Superior temporal gyrus (tissue), 1 donor: ENCODE results near the gene MAPK12.
A peak's percentile ranks its signal among the peaks of the same experiment; 100 is the strongest.

Source experiments
- DNase-seq: peaks from one replicate; pipeline ENCODE4 v3.0.0-alpha.2; 2016; ENCODE audit errors: extremely low spot score

Gene MAPK12

DNA sequence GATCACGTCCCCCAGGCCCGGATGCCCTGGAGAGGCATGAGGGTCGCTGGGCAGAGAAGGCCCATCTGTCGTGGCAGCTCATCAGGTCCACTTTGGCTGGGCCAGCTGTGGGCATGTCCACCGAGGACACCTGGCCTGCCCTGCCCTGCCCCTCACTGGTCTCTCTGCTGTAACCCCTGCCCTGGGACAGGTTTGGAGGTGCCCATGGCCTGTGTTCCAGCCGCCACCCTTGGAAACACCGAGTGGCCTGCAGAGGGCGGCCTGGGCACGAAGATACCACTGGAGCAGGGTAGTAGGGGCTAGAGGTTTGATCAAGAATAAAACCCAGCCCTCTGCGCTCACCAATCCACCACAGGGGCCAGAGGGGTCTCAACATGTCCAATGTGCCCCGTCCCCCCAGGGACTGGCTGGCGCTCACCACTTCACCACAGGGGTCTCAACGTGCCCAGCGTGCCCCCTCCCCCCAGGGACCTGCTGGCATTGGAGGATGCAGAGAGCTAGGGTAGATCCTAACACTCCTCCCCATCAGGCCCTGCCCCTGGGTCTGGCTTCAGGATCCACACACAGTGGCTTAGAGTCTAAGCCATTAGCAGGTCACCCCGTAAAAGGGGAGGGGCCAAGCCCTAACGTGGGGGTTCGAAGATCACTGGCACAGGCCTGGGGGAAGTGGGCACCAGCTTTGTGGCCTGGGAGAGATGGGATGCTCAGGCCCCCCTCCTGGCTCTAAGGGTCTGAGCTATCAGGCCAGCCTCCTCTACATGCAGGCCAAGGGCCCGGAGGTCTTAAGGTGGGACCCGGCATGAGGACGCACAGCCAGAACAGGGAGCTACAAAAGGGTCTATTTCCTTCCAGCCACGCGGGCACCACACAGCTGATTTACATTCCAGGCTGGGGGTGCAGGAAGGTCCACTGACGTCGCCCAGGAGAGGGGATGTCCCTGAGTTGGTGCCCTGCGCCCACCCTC is 9.1 kb downstream of the MAPK12 start:
- no peak for DNase-seq

DNA sequence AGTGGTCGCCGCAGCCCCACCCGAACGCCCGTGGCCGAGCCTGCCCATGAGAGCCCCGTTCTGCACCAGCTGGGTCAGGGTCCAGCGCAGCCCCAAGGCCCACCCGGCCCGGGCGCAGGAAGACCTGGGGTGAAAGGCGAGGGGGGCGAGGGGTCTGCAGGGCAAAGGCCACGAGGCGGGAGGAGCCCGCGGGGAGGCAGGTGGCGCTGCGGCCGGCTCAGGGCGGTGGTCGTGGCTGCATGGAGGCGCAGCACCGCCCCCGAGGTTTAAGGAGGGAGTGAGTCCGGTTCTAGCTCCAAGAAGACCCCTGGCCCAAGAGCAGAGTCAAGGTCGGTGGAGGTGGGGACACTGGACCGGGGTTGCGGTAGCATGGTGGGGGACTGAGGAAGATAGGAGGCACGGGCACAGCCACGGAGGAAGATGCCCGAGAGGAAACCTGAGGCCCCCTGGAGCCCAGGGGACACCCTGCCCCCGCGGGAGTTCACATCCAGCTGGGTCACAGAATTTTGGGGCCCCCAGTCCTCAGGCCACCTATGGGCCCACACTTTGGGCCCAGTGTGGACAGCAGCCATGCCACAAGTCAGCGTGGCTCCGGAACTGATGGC is 9.9 kb downstream of the MAPK12 start:
- DNase-seq, result no peak

DNA sequence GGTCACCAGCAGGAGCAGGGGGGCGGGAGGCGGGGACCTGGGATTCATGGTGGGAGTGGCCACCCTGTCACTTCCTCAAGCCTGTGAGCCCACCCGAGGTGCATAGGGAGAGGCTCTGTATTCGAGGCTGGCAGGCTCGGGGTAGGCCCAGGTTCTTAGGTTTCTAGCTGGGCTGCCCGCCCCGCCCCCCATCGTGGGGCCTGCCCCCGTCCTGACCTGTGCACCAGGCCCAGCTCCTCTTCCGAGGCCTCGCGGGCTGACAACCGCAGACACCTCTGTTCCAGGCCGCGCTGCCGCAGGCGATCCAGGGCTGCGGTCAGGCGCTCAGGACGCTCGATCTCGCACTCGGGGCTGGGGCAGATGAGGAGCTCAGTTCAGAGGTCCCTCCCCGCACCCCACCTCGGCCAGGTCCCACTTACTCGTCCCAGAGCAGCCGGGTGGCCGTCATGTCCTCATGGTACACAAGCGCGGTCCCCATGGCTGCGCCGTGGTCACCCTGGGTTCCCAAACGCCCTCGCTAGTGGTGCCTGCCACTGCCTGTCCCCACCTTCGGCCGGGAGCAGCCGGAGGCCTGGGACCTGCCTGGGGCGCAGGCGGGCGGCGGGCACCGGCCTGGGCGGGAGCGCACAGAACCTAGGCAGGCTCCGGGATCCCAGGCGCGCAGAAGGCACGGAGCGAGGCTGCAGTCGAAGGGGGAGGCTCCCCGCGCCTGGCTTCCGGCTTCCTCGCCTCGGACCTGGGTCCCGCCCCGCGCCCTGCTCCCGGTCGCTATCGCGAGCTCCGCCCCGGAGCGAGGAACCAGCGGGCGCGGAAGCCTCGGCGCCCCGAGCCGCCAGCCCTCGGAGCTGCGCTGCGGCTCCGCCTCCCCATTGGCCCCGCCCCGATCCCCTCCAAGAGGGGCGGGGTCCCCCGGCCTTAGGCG is 10.7 kb downstream of the MAPK12 start, which contains the start of gene HDAC10:
Gene HDAC10 (minus strand): TSS at position 711 of the 922 bp plus-strand sequence. CDS start 233 bp downstream, at position 478.
- no peak for DNase-seq

DNA sequence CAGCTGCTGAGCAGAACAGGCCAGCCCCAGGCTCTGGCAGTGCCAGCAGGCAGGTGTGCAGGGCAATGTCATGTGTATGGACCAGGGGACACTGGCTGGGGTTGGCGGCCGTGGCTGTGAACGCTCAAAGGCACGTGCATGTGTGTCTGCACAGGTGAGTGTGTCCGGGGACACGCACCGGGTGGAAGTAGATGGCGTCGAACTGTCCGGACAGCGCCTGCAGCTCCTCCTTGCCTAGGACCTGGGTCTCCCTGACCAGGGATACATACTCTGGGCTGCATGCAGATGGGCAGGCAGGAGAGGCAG is 11.3 kb downstream of the MAPK12 start:
- no peak for DNase-seq

DNA sequence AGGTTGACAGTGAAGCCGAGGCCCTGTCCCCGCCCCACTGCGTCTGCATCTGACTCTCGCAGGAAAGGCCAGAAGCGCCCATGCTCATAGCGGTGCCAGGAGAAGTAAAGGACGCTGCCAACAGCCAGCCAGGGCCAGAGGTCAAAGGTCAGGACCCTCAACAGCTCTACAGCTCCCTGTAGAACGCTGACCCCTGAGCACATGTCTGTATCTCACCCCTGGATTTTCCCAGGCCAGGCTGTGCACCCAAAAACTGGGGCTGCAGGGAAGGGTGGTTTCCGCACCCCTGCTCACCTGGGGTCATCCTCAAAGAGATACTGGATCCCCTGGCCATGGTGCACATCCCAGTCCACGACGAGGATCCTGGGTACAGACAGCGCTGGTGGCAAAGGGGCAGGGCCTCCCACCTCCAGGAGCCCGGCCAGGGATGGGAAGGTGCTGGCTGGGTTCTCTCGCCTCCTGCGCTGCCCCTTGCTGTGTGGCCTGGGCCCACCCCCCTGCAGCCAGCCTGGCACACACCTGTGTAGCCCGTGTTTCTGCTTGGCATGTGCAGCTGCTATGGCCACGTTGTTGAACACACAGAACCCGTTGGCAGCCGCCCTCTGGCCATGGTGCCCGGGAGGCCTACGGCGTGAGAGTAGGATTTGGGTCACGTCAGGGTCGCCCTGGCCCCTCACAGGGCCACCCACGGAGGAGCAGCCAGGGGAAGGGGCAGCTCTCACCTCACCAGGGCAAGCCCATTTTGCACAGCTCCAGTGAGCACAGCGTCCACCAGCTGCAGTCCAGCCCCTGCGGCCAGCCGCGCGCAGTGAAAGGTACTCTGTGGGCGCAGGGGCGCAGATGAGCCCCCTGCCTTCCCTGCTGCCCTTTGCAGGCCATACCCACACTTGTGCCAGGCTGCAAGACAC is 11.9 kb downstream of the MAPK12 start:
- DNase-seq, result no peak

DNA sequence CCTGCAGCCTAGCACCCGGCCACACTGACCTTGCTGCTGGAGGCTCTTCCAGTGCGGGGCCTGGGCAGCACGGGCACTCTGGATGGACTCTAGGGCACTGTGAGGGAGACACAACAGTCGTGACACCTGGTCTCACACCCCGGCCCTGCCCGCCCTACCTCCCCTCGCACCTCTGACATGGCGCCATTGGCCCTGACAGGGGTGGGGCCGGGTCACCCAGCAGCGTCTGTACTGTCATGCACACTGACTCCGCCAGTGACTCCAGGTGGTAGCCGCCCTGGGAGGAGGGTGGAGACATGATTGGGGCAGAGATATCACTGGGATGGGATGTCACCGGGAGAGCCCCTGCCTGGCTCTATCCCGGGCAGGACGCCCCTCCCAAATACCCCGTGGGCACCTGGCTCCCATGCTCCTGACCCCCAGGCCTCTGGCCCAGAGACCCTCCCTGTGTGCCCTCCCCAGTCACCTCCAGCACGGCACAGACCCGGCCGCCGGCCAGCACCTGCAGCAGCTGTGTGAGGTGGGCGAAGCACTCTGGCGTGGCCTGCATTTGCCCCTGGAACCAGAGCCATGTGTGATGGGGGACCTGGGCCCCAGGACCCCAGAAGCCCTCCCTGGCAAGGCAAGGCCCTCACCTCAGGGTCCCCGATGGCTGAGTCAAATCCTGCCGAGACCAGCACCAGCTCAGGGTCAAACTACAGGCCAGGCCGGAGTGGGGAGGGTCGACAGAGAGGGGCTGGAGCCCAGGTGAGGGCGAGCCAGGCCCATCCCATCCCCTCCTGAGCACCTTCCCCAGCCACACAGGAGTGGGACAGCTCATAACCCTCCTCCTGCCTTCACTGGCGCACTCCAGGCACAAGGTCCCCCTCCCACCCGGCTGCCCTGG is 13.0 kb downstream of the MAPK12 start:
- no peak for DNase-seq

DNA sequence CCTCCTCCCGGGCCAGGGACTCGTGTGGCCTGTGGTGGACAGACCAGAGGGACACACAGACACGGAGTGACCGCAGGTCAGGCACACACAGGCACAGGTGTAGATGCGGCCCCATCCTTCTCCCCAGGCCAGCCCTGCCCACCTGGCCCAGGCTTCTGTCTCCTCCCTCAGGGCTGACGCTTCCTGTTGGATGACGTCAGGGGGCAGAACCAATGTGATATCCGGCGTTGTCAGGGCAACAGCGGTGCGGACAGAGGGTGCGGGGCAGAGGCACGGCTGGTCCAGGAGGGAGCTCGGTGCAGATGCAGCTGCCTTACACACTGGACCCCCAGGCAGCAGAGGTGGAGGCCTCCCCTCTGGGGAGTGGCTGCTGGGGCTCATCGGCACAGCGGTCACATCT is 13.7 kb downstream of the MAPK12 start:
- DNase-seq, result no peak

DNA sequence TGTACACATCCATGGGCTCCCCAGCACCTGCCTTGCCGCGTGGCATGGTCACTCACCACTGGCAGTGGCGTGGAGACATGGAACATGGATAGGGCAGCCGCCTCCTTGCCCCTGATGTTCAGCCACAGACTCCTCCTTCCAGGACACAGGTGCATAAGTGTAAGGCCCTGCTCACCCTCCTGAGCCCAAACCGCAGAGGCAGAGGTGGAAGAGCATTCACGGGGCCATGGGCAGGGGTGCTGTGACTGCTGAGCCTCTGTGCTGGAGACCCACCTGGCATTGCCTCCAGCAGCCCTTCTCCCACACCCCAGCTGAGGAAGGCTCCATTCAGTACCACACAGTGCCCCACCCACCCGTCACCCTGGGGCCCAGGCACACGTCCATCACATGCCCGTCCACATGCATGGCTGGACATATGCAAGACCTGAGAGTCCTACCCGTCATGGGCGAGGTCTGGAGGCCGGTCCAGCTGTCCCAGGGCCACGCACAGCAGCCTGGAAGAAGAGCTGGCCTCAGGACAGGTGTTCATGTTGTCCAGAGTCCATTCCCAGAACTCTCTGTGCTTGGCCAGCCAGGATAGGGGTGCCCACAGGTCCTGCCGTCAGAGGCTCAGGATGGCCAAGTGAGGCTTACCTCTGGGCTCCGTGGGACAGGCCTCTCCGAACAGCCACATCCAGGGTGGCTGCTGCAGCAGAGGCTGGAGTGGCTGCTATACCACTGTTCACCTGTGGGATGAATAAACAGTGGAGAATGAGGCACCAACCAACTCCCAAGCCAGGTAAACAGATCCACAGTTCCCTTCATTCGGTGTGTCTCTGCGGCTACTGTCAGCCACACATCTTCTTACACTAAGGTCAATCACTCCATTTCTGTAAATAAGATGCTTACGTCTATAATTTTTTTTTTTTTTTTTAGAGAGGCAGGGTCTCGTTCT is 15.0 kb downstream of the MAPK12 start:
- no peak for DNase-seq

DNA sequence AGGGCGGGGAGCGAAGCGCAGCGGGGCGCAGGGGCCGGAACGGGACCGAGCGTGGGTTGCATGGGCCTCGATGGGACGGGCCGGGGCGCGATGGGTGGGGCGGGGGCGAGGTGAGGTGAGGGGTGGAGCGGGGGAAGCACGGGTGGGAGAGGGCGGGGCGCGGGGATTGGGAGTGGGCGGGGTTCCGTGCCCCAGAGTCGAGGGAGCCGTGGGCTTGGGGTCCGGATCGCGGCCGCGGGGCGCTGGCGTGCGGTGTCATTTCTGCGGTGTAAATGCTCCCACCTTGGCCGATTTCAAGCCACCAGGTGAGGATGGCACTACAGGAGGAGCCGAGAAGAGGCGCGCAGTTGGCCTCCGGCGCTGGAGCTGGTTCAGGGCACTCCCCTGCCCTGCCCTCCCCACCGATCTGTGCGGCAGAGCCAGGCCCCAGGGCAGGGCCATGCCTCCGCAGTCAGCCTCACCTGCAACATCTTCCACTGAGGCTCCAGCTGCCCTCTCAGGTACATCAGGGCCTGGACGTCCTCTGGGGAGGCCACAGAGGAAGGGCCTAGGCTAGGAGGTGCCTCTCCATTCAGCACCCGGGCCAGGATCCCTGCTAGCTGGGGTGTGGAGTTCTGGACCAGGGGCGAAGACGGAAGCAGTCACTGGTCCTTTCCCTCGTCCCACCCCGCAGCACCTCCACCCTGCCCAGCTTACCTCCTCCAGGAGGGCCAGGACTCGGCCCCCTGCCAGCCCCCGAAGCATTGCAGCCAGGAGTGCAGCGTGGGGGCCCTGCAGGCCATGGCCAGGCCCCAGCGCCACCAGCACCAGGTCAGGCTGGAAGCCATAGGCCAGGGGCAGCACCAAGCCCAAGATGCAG is 16.0 kb downstream of the MAPK12 start:
- no peak for DNase-seq

DNA sequence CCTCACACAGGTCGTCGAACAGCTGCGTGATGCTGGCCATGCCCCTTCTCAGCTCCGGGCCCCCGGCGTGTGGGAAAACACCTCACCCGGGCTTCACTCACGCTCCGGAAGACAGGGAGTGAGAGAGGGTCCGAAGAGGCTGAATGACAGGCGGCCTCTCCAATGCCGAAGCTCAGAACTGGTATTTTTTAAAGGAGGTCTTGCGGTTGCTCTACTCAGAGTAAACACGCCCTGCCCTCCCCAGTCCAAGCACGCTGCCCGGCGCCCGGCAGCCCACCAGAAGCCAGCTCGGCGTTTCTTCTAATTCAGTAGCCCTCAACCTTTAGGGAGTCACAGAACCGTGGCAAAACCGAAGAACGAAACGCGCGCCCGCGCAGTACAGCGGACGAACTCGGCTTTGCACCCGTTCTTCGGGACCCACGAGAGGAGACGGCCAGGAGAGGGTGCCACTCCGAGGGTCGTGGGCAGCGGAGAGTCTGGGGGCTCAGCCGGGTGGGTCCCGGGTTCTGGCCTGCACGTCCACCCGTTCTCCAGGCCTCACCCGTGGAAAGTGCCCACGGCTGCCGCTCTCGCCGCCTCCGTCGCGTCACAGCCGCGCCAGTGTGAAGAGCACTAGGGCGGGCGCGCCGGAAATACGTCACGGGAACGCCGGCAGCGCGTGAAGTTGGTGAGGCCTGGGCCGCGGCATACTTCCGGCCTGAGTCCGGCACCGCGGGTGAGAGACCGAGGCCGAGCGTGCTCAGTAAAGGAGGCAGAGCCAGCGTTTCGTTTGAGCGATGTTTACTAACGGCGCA is 16.9 kb downstream of the MAPK12 start, which contains the start of gene TUBGCP6:
Gene TUBGCP6 (minus strand): TSS at position 604 of the 794 bp plus-strand sequence. CDS start 564 bp downstream, at position 40.
- peak; percentile 98 for DNase-seq

DNA sequence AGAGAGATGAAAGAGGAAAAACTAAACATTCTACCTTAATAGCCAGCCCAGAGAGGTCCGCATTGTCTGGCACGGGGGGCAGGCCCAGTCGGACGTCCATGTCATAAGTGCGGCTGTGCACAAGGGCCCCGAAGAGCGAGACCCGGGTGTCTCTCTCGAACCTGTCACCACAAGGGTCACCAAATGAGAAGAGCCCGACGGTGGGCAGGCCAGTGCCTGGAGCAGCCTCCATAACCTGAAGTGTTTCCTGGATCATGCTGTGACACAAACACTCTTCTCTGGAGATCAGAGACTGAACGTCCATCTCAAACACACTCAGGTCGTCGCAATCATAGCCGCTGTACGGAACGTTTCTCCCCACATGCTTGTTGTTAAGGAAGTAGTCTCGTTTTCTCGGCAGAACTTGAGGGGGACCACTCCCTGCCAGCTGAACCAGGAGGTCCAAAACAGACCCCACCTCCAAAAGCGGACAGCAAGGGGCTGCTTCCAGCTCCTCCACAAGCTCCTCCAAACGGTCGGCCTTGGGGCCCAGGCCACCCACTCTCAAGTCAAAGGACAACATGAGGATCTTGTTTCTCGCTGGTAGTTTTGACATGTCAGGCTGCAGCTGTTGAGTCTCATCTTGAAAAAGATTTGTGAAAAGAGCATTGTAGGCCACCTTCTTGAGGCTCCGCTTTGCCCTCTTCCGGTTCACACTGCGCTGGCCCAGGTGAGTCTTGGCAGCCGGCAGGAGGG is 17.6 kb downstream of the MAPK12 start:
- DNase-seq, result no peak

DNA sequence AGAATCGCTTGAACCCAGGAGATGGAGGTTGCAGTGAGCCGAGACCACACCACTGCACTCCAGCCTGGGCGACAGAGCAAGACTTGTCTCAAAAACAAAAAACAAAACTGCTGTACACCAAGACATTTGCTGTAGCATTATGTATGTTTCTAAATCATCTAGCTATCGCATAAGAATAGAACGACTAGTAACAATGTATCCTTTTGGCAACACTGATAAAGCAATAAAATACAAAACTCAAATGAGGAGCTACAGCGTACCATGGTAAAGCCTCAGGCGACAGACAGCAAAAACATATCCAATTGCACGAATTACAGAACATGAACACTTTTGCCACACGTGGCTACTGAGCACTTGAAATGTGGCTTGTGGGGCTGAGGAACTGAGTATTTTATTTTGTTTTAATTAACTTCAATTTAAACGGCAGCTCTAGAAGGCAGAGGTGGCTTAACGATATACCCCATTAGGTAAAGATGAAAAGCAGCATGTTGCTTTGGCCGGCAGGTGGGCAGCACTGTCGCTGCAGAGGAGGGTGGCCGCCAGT is 19.0 kb downstream of the MAPK12 start:
- DNase-seq, result no peak

DNA sequence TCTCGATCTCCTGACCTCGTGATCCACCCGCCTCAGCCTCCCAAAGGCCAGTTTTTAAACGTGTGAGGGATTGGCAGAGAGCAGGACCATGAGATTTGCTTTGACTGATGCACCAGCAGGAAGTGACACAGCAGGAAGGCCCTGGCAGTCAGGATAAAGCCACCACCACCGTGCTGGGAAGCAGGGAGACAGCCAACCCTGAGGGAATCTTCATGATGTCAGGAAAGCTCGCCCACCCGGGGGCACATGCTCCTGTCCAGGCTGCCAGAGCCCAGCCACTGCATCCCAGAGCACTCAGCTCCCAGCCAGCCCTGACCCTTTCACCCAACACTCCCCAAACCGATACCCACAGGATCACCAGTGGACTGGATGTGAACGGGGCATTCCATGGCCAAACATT is 22.7 kb downstream of the MAPK12 start:
- DNase-seq, result no peak

DNA sequence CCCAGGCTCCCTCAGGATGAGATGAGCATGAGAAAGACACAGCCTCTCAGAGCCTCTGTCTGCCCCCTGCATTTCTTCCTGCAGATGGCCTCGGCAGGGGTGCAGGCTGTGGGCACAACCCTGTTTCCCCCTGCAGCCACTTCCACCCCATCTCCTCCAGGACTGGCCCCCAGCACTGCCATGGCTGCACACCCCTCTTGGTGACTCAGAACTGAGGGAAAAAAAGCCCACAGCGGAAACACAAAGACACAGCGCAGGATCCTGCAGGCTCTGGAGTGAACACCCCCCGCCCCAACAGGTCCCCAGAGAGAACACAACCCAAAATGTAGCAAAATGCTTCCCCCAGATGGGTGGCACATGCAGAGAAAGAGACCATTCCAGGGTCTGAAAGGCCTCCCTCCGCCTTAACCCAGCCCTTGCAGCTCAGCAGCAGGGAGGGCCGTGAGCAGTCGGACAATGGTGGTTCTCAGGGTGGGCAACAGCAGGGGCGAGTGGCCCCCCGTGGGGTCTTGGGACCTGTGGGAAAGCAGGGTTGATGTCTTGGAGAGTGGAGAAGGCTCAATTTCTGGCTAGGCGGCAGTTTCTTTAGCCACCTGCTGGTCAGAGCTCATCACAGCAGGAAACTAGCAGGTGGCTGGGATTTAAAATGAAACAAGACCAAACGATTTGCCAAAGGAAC is 24.6 kb downstream of the MAPK12 start:
- DNase-seq, result no peak

DNA sequence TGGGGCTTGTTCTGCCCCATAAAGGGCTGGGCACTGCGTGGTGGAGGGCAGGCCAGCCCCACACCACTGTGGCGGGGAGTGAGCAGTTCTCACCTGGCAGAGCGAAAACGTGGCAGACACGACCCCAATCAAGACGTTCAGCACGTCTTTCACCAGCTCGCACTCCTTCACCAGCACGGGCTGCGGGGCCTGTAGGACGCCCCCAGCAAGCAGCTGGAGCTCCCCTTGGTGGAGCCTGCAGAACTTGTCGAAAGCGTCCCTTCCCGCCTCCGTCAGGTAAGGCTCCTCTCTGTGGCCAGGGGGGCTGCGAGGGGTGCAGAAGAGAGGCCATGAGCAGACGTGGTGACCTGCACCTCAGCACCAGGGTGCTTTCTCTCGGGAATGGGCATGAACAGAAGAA is 28.3 kb downstream of the MAPK12 start:
- no peak for DNase-seq
